ENCODE data around the gene GPR137.

GRCh38 chr11:64252003-64252872 lies 33.4 kb upstream of the GPR137 start:
- TF ChIP-seq CBFB (CRISPR knock-in tag; IDR thresholded peaks at IDR 0.05; ENCODE audit: low read depth) (no peak), TP53 (CRISPR knock-in tag; IDR thresholded peaks at IDR 0.05) (no peak), CTCF (IDR thresholded peaks at IDR 0.05) (peak; percentile 23; the same call in 1 of the 2 replicates), E2F1 (CRISPR knock-in tag; IDR thresholded peaks at IDR 0.05) (no peak), ETV6 (CRISPR knock-in tag; IDR thresholded peaks at IDR 0.05) (no peak), ZNF138 (CRISPR knock-in tag; conservative IDR thresholded peaks at IDR 0.05) (no peak), NFYB (CRISPR knock-in tag; conservative IDR thresholded peaks at IDR 0.05; ENCODE audit: low read depth) (no peak), OVOL2 (CRISPR knock-in tag; IDR thresholded peaks at IDR 0.05; ENCODE audit: borderline replicate concordance) (no peak), IRF2 (CRISPR knock-in tag; IDR thresholded peaks at IDR 0.05; ENCODE audit: borderline replicate concordance, low read depth) (no peak), CREM (CRISPR knock-in tag; IDR thresholded peaks at IDR 0.05) (no peak), USF2 (CRISPR knock-in tag; IDR thresholded peaks at IDR 0.05) (no peak), USF1 (CRISPR knock-in tag; IDR thresholded peaks at IDR 0.05) (no peak), E2F4 (CRISPR knock-in tag; IDR thresholded peaks at IDR 0.05; ENCODE audit: borderline replicate concordance, low read depth) (no peak)
